Panc1 (cell line): ENCODE measurements around the gene ZFR2. TPM values are rescaled to one million over a fixed set of nuclear protein-coding genes. Genes with fewer than 3 reads are reported as not detected.

Experiments used
- ATAC-seq: fragments of 200-7000 bp; cut with Tn5 transposase; 2 replicates; pipeline ENCODE4 v1.9.1; 2020; ENCODE audit warnings: mild to moderate bottlenecking, moderate library complexity
- BruUV-seq: library from RNA; stranded (reverse); fragments of 400-500 nt; replicated peaks from 2 replicates; lab custom pipeline; 2021; lab: Mats Ljungman, UMichigan
- CTCF ChIA-PET: fragments of 300-600 bp; sonication (Branson Sonifier 250); formaldehyde crosslinking; loops from one replicate; lab custom pipeline; 2022; ENCODE audit warnings: antibody characterized with exemption; lab: Charles Lee
- POLR2A ChIA-PET: fragments of 300-600 bp; sonication (Branson Sonifier 250); formaldehyde crosslinking; loops from one replicate; lab custom pipeline; 2022; ENCODE audit warnings: antibody characterized with exemption; lab: Charles Lee
- DNase-seq: peaks from one replicate; pipeline ENCODE4 v3.0.0-alpha.2; 2010; ENCODE audit warnings: low read depth, low spot score
- H3K27ac ChIP-seq: 2 replicates; pipeline ENCODE4 v1.5.1; 2011; ENCODE audit warnings: mild to moderate bottlenecking, low read length, inconsistent platforms
- H3K27me3 ChIP-seq: fragments of 200-500 bp; sonication (Bioruptor generic); 2 replicates; pipeline ENCODE4 v1.6.0; 2014; ENCODE audit warnings: low read length, inconsistent platforms; ENCODE audit not compliant: control insufficient read depth, insufficient read depth
- H3K36me3 ChIP-seq: fragments of 200-500 bp; sonication (Bioruptor generic); 2 replicates; pipeline ENCODE4 v1.5.1; 2014; ENCODE audit warnings: inconsistent platforms, mild to moderate bottlenecking, low read length, moderate library complexity; ENCODE audit not compliant: control insufficient read depth, insufficient read depth
- H3K4me1 ChIP-seq: 2 replicates; pipeline ENCODE4 v1.5.1; 2011; ENCODE audit warnings: inconsistent platforms, mild to moderate bottlenecking, low read length, moderate library complexity; ENCODE audit not compliant: control insufficient read depth, insufficient read depth
- H3K4me3 ChIP-seq, 2 experiments: 2 replicates each; pipeline ENCODE4 v1.5.1; 2011 to 2012; ENCODE audit warnings: low read depth in 2 of 2, low read length in 2 of 2, mild to moderate bottlenecking in 2 of 2, inconsistent platforms in 1 of 2, moderate library complexity in 1 of 2
- H3K9me3 ChIP-seq: fragments of 200-500 bp; sonication (Bioruptor generic); 2 replicates; pipeline ENCODE4 v1.5.1; 2014; ENCODE audit warnings: low read depth, mild to moderate bottlenecking, inconsistent platforms, low read length, moderate library complexity; ENCODE audit not compliant: control insufficient read depth, insufficient read depth
- CTCF ChIP-seq: fragments of 450-650 bp; IDR thresholded peaks from 2 replicates; pipeline ENCODE4 v1.5.1; 2017; ENCODE audit warnings: mild to moderate bottlenecking
- POLR2AphosphoS5 ChIP-seq: IDR thresholded peaks from 2 replicates; pipeline ENCODE4 v1.6.1; 2012; ENCODE audit warnings: mild to moderate bottlenecking, low read depth, low read length, moderate library complexity
- REST ChIP-seq, 2 experiments: IDR thresholded peaks; 2 replicates each; pipeline ENCODE4 v1.6.1; 2011 to 2012; ENCODE audit warnings: low read depth in 2 of 2, control low read depth in 1 of 2, low read length in 1 of 2, mild to moderate bottlenecking in 1 of 2, moderate library complexity in 1 of 2; ENCODE audit not compliant: insufficient read depth in 1 of 2
- SIN3A ChIP-seq: IDR thresholded peaks from 2 replicates; pipeline ENCODE4 v1.6.1; 2012; ENCODE audit warnings: low read depth, mild to moderate bottlenecking, low read length, moderate library complexity, borderline replicate concordance; ENCODE audit not compliant: insufficient read depth
- TCF7L2 ChIP-seq: IDR thresholded peaks from 2 replicates; pipeline ENCODE4 v1.6.1; 2011; ENCODE audit warnings: mild to moderate bottlenecking, low read depth, low read length, inconsistent platforms
- in situ Hi-C: cut with HindIII; loops from 2 replicates; pipeline ENCODE4 v1.10.0; 2016; ENCODE audit warnings: low sequenced_read_pairs, low pct_unique_long_range_greater_than_20kb
- intact Hi-C: fragments of 100-400 bp; cut with micrococcal nuclease; formaldehyde crosslinking; loops from one replicate; pipeline ENCODE4 v1.10.0; 2022; ENCODE audit not compliant: unreplicated experiment
- total RNA-seq: library from RNA; stranded (reverse); gene quantifications from one replicate; pipeline ENCODE4 v1.2.1, GENCODE V29; 2021; ENCODE audit not compliant: unreplicated experiment

Gene ZFR2
- total RNA-seq, 1 experiment from 2014 or later = 0.74 TPM

DNA sequence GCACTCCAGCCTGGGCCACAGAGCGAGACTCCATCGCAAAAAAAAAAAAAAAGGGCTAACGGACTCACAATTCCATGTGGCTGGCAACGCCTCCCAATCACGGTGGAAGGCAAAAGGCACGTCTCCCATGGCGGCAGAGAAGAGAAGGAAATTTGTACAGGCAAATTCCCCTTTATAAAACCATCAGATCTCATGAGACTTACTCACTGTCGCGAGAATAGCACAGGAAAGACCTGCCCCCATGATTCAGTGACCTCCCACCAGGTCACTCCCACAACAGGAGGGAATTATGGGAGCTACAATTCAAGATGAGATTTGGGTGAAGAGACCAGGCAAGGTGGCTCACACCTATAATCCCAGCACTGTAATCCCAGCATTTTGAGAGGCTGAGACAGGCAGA lies 45.4 kb upstream of the ZFR2 start:
- BruUV-seq = no TSS peak
- POLR2A ChIA-PET = interaction anchor here (0.5 kb wide), 1 partner anchor 218 kb away, joined by 3 read pairs; no protein-coding TSS in a partner anchor
- CTCF ChIA-PET = no interaction called here
- H3K4me1 ChIP-seq = no peaks in the 10 kb centered on the region
- in situ Hi-C loops (no loop called here), intact Hi-C loops (no loop called here)
- ATAC-seq (no peak), DNase-seq (no peak)
- no peak overlapping the region for H3K4me3 ChIP-seq
- no peaks in the 10 kb centered on the region for H3K27me3 ChIP-seq
- H3K9me3 ChIP-seq = no peaks in the 10 kb centered on the region
- no peaks in the 10 kb centered on the region for H3K36me3 ChIP-seq
- TF ChIP-seq CTCF (no peak), POLR2AphosphoS5 (no peak), TCF7L2 (no peak), SIN3A (no peak), REST (IDR thresholded peaks at IDR 0.05; ENCODE audit: insufficient read depth in 1 of 2, low read depth in 2 of 2, low read length in 1 of 2) (no peak)
- H3K27ac ChIP-seq = no peak overlapping the region

DNA sequence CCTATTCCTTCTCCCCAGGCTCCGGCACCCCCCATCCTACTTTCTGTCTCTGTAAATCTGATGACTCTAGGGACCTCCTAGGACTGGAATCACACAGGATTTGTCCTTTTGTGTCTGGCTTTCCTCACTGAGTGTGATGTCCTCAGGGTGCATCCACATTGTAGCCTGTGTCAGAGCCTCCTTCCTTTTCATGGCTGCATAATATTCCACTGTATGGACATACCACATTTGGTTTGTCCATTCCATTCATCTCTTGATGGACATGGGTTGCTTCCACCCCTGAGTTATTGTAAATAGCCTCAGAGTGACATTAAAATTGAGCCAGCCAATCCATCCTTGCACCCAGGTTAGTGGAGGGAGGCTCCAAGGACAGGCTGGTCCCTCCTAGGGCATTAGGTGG lies 41.3 kb upstream of the ZFR2 start:
- no peak overlapping the region for H3K4me3 ChIP-seq

More for the DNA sequence above, 41.3 kb upstream of the ZFR2 start:
- ChIA-PET POLR2A (no interaction called here), CTCF (no interaction called here)
- no peak for ATAC-seq
- TF ChIP-seq TCF7L2 = no peak
- TF ChIP-seq POLR2AphosphoS5 = no peak
- TF ChIP-seq CTCF = no peak
- TF ChIP-seq SIN3A = no peak
- TF ChIP-seq REST (IDR thresholded peaks at IDR 0.05; ENCODE audit: insufficient read depth in 1 of 2, low read depth in 2 of 2, low read length in 1 of 2) = no peak
- Histone ChIP-seq H3K27me3 (no peaks in the 10 kb centered on the region), H3K9me3 (no peaks in the 10 kb centered on the region), H3K4me1 (no peaks in the 10 kb centered on the region), H3K36me3 (no peaks in the 10 kb centered on the region), H3K27ac (no peak overlapping the region)
- in situ Hi-C loops = no loop called here
- intact Hi-C loops = no loop called here
- no TSS peak for BruUV-seq
- no peak for DNase-seq
